H9 (cell line): Measurements from ENCODE around the gene CFAP299. TPM values are rescaled to one million over a fixed set of nuclear protein-coding genes. Genes with fewer than 3 reads are reported as not detected.

ENCODE experiments used
- DNase-seq: peaks from one replicate; pipeline ENCODE4 v3.0.0-alpha.2; 2017
- H2AFZ ChIP-seq: one replicate; pipeline ENCODE4 v1.6.1; 2013; ENCODE audit warnings: mild to moderate bottlenecking, low read length, control low read depth, moderate library complexity
- H2AK5ac ChIP-seq: 2 replicates; pipeline ENCODE4 v1.6.1; 2013; ENCODE audit warnings: low read length, control low read depth, mixed read lengths; ENCODE audit not compliant: insufficient read length
- H2BK120ac ChIP-seq: one replicate; pipeline ENCODE4 v1.6.1; 2013; ENCODE audit warnings: low read depth, mild to moderate bottlenecking, low read length, control low read depth, inconsistent platforms; ENCODE audit not compliant: poor library complexity, severe bottlenecking
- H2BK12ac ChIP-seq: 2 replicates; pipeline ENCODE4 v1.6.1; 2013; ENCODE audit warnings: low read length, control low read depth, mixed read lengths, low read depth; ENCODE audit not compliant: insufficient read length
- H2BK15ac ChIP-seq: 2 replicates; pipeline ENCODE4 v1.6.1; 2013; ENCODE audit warnings: low read depth, low read length, control low read depth
- H2BK20ac ChIP-seq: one replicate; pipeline ENCODE4 v1.6.1; 2013; ENCODE audit warnings: low read depth, mild to moderate bottlenecking, low read length, control low read depth, inconsistent platforms; ENCODE audit not compliant: poor library complexity, severe bottlenecking
- H2BK5ac ChIP-seq: 2 replicates; pipeline ENCODE4 v1.6.1; 2013; ENCODE audit warnings: low read length, control low read depth, mixed read lengths; ENCODE audit not compliant: insufficient read length
- H3K14ac ChIP-seq: 2 replicates; pipeline ENCODE4 v1.6.1; 2013; ENCODE audit warnings: low read length, control low read depth; ENCODE audit not compliant: insufficient read depth
- H3K18ac ChIP-seq: 2 replicates; pipeline ENCODE4 v1.6.1; 2013; ENCODE audit warnings: low read depth, mild to moderate bottlenecking, mixed read lengths, low read length, control low read depth; ENCODE audit not compliant: insufficient read length
- H3K23ac ChIP-seq: 2 replicates; pipeline ENCODE4 v1.6.1; 2013; ENCODE audit warnings: low read length, control low read depth, mixed read lengths, low read depth; ENCODE audit not compliant: insufficient read length
- H3K23me2 ChIP-seq: 2 replicates; pipeline ENCODE4 v1.6.1; 2013; ENCODE audit warnings: low read depth, mild to moderate bottlenecking, mixed read lengths, low read length, control low read depth; ENCODE audit not compliant: insufficient read length, poor library complexity, severe bottlenecking
- H3K27ac ChIP-seq: 2 replicates; pipeline ENCODE4 v1.5.1; 2013; ENCODE audit warnings: low read length, control low read depth, mixed read lengths, low read depth; ENCODE audit not compliant: insufficient read length
- H3K27me3 ChIP-seq: 2 replicates; pipeline ENCODE4 v1.6.1; 2013; ENCODE audit warnings: low read length, control low read depth, inconsistent platforms; ENCODE audit not compliant: insufficient read depth
- H3K4ac ChIP-seq: 2 replicates; pipeline ENCODE4 v1.6.1; 2013; ENCODE audit warnings: low read depth, mild to moderate bottlenecking, control low read depth, inconsistent platforms, low read length, moderate library complexity
- H3K4me1 ChIP-seq: 2 replicates; pipeline ENCODE4 v1.6.1; 2013; ENCODE audit warnings: low read length, control low read depth, inconsistent platforms; ENCODE audit not compliant: insufficient read depth
- H3K4me2 ChIP-seq: 2 replicates; pipeline ENCODE4 v1.6.1; 2013; ENCODE audit warnings: low read length, control low read depth, mixed read lengths; ENCODE audit not compliant: insufficient read length, insufficient read depth
- H3K56ac ChIP-seq: 2 replicates; pipeline ENCODE4 v1.6.1; 2013; ENCODE audit warnings: low read depth, mild to moderate bottlenecking, mixed read lengths, low read length, control low read depth; ENCODE audit not compliant: insufficient read length
- H3K79me1 ChIP-seq: 2 replicates; pipeline ENCODE4 v1.6.1; 2013; ENCODE audit warnings: low read depth, mild to moderate bottlenecking, moderate library complexity, low read length, control low read depth, inconsistent platforms; ENCODE audit not compliant: insufficient read depth, poor library complexity, severe bottlenecking
- H3K79me2 ChIP-seq: 2 replicates; pipeline ENCODE4 v1.6.1; 2013; ENCODE audit warnings: low read length, control low read depth, inconsistent platforms; ENCODE audit not compliant: insufficient read depth
- H3K9ac ChIP-seq: 2 replicates; pipeline ENCODE4 v1.6.1; 2013; ENCODE audit warnings: low read length, control low read depth, mixed read lengths; ENCODE audit not compliant: insufficient read length; ENCODE audit errors: extremely low read depth
- H3K9me3 ChIP-seq: one replicate; pipeline ENCODE4 v1.6.1; 2013; ENCODE audit warnings: low read depth, low read length, inconsistent platforms; ENCODE audit not compliant: control insufficient read depth
- H3T11ph ChIP-seq: one replicate; pipeline ENCODE4 v1.6.1; 2013; ENCODE audit warnings: mild to moderate bottlenecking, low read length, control low read depth, inconsistent platforms
- H4K20me1 ChIP-seq: one replicate; pipeline ENCODE4 v1.6.1; 2013; ENCODE audit not compliant: control insufficient read depth, insufficient read length, insufficient read depth
- H4K5ac ChIP-seq: 2 replicates; pipeline ENCODE4 v1.6.1; 2013; ENCODE audit warnings: low read depth, mild to moderate bottlenecking, mixed read lengths, low read length, control low read depth; ENCODE audit not compliant: insufficient read length
- H4K8ac ChIP-seq: replicated peaks from 2 replicates; pipeline ENCODE4 v1.6.1; 2013; ENCODE audit warnings: low read length, control low read depth, mixed read lengths, low read depth; ENCODE audit not compliant: insufficient read length
- H4K91ac ChIP-seq: 2 replicates; pipeline ENCODE4 v1.6.1; 2013; ENCODE audit warnings: low read depth, mild to moderate bottlenecking, moderate library complexity, mixed read lengths, low read length, control low read depth; ENCODE audit not compliant: insufficient read length
- H3K27ac Mint-ChIP-seq, 3 experiments: 2 replicates in 2 of 3; 3 replicates in 1 of 3; pipeline ENCODE4 v1.8.0; 2020 to 2021; ENCODE audit warnings: mixed read lengths in 3 of 3, mild to moderate bottlenecking in 1 of 3, moderate library complexity in 1 of 3
- H3K27me3 Mint-ChIP-seq: 2 replicates; pipeline ENCODE4 v1.8.0; 2021; ENCODE audit warnings: low read depth, mild to moderate bottlenecking, moderate library complexity, mixed read lengths
- H3K36me3 Mint-ChIP-seq, 3 experiments: 2 replicates in 2 of 3; 3 replicates in 1 of 3; pipeline ENCODE4 v1.8.0; 2020 to 2021; ENCODE audit warnings: low read depth in 3 of 3, mixed read lengths in 3 of 3; ENCODE audit not compliant: insufficient read depth in 1 of 3
- H3K4me1 Mint-ChIP-seq, 2 experiments: 2 replicates each; pipeline ENCODE4 v1.8.0; 2020; ENCODE audit warnings: mixed read lengths in 2 of 2
- H3K4me3 Mint-ChIP-seq, 2 experiments: 2 replicates in 1 of 2; 3 replicates in 1 of 2; pipeline ENCODE4 v1.8.0; 2020 to 2021; ENCODE audit warnings: mild to moderate bottlenecking in 2 of 2, mixed read lengths in 2 of 2, moderate library complexity in 1 of 2
- H3K9me3 Mint-ChIP-seq, 2 experiments: 2 replicates in 1 of 2; 3 replicates in 1 of 2; pipeline ENCODE4 v1.8.0; 2020; ENCODE audit warnings: mild to moderate bottlenecking in 2 of 2, mixed read lengths in 2 of 2, moderate library complexity in 1 of 2
- WGBS: extraction: QIAGEN DNeasy Blood & Tissue Kit; methylation state at CpG from one replicate; pipeline ENCODE4 v1.1.7; 2013; ENCODE audit warnings: missing lambda C conversion rate, low lambda C conversion rate, mixed read lengths; ENCODE audit not compliant: insufficient read length; ENCODE audit errors: extremely low coverage; 5-methylcytosine and 5-hydroxymethylcytosine counted together
- total RNA-seq: library from RNA; stranded (reverse); gene quantifications from 2 replicates; pipeline ENCODE4 v1.2.1, GENCODE V29; 2021
- TF ChIP-seq, protein P1 (sequence below): fragments of 200-600 bp; sonication (generic); conservative IDR thresholded peaks from 3 replicates; pipeline ENCODE4 v1.8.0; 2021; ENCODE audit warnings: antibody characterized with exemption, mild to moderate bottlenecking

Gene CFAP299
- total RNA-seq, 1 experiment from 2014 or later: not detected

DNA sequence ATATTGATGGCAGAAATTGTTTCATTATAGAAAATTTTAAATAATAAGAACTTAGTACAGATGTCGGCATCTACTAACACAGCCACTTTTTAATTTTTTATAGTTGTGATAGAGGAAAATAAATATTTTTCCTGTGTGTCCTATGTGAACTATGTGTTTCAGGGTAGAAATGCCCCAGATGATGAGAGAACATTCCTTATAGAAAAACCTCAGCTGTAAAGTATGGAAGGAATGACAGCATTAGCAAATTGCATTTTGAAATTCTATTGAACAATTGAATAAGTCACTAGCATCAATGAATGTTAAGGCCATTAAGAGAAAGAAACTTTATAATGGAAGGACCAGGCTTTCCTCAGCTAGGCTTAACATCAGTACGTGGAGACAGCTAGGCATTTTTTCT, 149.2 kb downstream of the CFAP299 start:
- H2BK12ac ChIP-seq: no peak overlapping the region
- no peak overlapping the region for H2BK20ac ChIP-seq
- Mint-ChIP-seq H3K4me3 (no peak overlapping the region), H3K27ac (no peak overlapping the region), H3K36me3 (no peaks in the 10 kb centered on the region), H3K4me1 (peaks cover 14 to 15% of the 10 kb centered on the region in 2 experiments), H3K9me3 (no peaks in the 10 kb centered on the region), H3K27me3 (no peaks in the 10 kb centered on the region)
- H3K79me1 ChIP-seq: no peaks in the 10 kb centered on the region
- no peak overlapping the region for H3K23ac ChIP-seq
- no peak overlapping the region for H4K91ac ChIP-seq
- TF ChIP-seq, protein P1, sequence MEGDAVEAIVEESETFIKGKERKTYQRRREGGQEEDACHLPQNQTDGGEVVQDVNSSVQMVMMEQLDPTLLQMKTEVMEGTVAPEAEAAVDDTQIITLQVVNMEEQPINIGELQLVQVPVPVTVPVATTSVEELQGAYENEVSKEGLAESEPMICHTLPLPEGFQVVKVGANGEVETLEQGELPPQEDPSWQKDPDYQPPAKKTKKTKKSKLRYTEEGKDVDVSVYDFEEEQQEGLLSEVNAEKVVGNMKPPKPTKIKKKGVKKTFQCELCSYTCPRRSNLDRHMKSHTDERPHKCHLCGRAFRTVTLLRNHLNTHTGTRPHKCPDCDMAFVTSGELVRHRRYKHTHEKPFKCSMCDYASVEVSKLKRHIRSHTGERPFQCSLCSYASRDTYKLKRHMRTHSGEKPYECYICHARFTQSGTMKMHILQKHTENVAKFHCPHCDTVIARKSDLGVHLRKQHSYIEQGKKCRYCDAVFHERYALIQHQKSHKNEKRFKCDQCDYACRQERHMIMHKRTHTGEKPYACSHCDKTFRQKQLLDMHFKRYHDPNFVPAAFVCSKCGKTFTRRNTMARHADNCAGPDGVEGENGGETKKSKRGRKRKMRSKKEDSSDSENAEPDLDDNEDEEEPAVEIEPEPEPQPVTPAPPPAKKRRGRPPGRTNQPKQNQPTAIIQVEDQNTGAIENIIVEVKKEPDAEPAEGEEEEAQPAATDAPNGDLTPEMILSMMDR: no peak
- no peaks in the 10 kb centered on the region for H4K20me1 ChIP-seq
- H2BK120ac ChIP-seq: no peak overlapping the region
- no peak overlapping the region for H3K14ac ChIP-seq
- H3K4ac ChIP-seq: no peak overlapping the region
- no peak overlapping the region for H4K8ac ChIP-seq
- H2BK15ac ChIP-seq: no peak overlapping the region
- no peak overlapping the region for H3K9ac ChIP-seq
- no peaks in the 10 kb centered on the region for H3K4me1 ChIP-seq
- no peak overlapping the region for H2BK5ac ChIP-seq
- H3T11ph ChIP-seq: no peak overlapping the region
- no peaks in the 10 kb centered on the region for H3K27me3 ChIP-seq
- no peak overlapping the region for H3K27ac ChIP-seq
- H3K79me2 ChIP-seq: no peaks in the 10 kb centered on the region
- H3K56ac ChIP-seq: no peak overlapping the region
- H2AK5ac ChIP-seq: no peak overlapping the region
- H3K18ac ChIP-seq: no peak overlapping the region
- no peak overlapping the region for H3K4me2 ChIP-seq
- no peaks in the 10 kb centered on the region for H3K9me3 ChIP-seq
- no peak overlapping the region for H4K5ac ChIP-seq
- no peaks in the 10 kb centered on the region for H3K23me2 ChIP-seq
- DNase-seq: no peak
- no peak overlapping the region for H2AFZ ChIP-seq
- no CpG with 5 or more reads among the region's 2 CpGs for WGBS
